GM21367 (cell line): Measurements from ENCODE around the gene MYBL2.

Experiments
- ATAC-seq: cut with Tn5 transposase; IDR thresholded peaks from one replicate; pipeline ENCODE4 v1.9.1; 2021; ENCODE audit not compliant: unreplicated experiment

MYBL2 gene

DNA sequence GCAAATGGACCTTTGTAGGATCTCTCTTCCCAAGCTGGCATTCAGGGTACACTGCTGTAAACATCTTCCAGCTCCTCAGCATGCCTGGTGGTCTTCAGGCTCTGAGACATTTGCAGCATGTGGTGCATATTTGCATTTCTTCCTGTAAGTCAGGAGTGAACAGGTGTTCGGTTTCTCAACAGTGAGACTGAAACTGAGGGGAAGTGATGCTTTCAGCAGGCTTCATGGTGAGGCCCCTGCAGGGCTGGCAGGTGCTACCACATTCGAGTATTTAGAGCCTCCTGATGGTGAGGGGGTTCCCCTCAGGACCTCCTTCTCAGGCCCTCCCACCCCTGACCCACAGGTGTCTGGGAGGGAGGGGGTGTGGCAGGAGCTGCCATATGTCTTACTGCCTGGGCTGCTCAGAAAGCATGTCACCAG is 15.1 kb downstream of the MYBL2 start:
- ATAC-seq: peak; percentile 87

DNA sequence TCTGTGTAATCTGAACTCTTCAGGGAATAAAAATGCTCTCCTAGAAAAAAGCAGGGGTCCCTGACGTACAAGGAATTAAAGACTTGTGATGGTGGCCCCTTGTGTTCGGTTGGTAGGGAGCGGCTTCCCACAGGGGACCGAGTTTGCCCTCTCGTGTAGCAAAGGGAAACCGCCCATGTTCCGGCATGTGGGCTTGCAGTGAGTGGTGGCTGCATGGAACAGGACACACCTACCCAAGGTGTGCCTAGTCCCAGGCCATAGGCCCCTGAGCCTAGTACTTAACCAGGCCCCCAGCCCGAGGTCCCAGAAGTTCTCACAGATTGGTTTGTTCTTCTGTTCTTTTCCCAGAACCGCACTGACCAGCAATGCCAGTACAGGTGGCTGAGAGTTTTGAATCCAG is 15.5 kb downstream of the MYBL2 start:
- peak; percentile 26 for ATAC-seq

DNA sequence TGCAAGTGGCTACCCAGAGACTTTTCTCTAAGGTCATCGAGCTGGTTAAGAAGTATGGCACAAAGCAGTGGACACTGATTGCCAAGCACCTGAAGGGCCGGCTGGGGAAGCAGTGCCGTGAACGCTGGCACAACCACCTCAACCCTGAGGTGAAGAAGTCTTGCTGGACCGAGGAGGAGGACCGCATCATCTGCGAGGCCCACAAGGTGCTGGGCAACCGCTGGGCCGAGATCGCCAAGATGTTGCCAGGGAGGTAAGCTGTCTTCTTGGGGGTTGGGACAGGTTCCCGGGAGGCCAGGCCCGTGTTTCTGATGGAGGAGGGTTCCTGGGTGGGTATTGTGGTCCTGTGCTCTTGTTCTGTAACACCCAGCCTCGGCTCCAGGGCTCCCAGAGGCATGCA is 19.9 kb downstream of the MYBL2 start:
- ATAC-seq: no peak

- no peak for ATAC-seq
Measured at GRCh38 chr20:43689165-43689564, 22.3 kb downstream of the MYBL2 start.

DNA sequence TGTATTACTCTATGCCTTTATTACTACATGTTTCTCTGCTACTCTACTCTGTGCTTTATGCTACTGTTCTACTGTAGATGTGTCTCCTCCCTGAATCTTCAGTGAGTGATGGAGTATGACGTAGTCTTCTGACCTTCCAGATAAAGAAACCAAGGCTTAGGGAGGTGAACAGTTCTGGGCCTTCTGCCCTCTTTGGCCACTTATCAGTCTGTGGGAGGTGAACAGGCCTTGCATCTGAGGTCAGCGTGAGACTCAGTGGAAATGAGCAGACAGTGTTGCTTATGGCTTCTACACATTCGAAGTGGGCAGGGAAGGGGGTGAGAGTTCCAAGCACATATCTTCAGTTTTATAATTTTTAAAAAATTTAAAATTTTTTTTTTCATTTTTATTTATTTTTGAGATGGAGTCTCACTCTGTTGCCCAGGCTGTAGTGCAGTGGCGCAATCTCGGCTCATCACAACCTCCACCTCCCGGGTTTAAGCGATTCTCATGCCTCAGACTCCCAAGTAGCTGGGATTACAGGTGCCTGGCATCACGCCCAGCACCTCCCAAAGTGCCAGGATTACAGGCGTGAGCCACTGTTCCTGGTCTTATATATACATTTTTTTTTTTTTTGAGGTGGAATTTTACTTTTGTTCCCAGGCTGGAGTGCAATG is 24.2 kb downstream of the MYBL2 start:
- ATAC-seq: no peak

- ATAC-seq: no peak
Measured at GRCh38 chr20:43691928-43692524, 25.1 kb downstream of the MYBL2 start.

DNA sequence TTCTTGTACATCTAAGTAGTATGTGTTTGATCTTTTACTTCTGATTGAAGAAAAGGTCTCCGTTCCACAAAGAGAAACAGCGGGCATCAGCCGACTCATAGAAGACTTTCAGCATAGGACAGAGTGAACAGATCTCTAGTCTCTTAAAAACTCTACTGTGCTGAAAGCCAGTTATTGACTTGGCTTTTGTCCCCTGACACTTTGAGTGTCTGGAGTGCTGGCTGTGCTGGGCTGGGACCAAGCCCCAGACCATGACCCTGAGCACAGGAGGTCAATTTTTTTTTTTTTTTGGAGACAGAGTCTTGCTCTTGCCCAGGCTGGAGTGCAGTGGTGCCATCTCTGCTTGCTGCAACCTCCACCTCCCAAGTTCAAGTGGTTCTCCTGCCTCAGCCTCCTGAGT is 27.8 kb downstream of the MYBL2 start:
- no peak for ATAC-seq

DNA sequence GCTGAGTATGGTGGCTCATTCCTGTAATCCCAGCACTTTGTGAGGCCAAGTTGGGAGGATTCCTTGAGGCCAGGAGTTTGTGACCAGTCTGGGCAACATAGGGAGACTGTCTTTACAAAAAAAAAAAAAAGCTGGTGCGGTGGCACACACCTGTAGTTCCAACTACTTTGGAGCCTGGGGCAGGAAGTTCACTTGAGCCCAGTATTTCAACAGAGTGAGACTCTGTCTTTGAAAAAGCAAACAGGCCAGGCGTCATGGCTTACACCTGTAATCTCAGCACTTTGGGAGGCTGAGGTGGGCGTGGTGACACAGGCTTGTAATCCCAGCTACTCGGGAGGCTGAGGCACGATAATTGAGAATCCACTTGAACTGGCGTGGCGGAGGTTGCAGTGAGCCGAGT is 28.7 kb downstream of the MYBL2 start:
- no peak for ATAC-seq

GRCh38 chr20:43699941-43700565 is 33.1 kb downstream of the MYBL2 start:
- no peak for ATAC-seq

DNA sequence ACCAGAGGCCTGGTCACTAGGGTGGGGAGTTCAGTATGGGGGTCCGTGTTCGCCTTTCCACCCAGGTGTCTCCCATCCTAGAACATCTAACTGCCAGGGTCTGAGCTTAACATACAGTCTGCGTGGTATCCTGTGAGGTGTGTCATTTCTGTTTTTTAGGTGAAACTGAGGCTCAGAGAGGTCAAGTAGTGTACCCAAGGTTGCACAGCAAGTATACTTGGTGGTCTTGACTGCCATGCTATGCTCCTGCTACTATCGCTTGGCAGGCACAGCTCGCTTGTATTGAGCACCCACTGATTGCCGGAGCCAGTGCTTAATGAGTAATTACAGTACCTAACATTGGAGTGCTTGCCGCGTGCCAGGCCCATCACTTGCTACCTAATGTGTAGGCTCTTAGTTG is 33.7 kb downstream of the MYBL2 start:
- no peak for ATAC-seq

GRCh38 chr20:43702502-43702901 is 35.6 kb downstream of the MYBL2 start:
- ATAC-seq: no peak

DNA sequence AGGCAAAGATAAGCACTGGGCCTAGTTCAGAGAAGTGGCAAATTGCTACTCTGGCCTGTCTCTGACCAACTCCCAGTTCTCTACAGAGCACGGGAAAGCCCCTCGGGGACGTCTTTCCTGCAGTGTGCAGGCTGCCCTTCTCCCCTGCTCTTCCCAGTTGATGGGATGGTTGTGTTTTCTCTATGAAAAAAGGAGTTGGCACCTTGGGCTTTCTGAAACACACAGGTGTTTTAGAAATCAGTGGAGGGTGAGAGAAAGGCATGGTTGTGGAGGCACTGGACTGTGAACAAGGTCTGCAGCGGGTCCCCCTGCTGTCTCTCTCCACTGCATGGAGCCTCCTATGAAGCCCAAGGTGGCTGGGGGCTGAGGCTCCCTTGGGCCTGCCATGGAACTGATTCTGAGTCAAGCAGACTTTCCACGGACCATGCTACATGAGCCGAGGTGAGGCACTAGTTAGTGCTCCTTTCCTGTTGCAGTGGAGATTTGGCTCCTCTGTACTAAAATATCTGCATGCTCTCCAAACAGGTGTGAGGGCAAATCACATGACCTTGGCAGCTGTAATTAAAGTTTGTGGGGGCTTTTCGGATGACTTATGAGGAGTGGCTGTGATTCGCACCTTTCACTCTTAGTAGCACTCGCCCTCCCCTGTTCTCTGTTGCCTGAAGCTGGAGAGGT is 43.6 kb downstream of the MYBL2 start:
- peak; percentile 59 for ATAC-seq

DNA sequence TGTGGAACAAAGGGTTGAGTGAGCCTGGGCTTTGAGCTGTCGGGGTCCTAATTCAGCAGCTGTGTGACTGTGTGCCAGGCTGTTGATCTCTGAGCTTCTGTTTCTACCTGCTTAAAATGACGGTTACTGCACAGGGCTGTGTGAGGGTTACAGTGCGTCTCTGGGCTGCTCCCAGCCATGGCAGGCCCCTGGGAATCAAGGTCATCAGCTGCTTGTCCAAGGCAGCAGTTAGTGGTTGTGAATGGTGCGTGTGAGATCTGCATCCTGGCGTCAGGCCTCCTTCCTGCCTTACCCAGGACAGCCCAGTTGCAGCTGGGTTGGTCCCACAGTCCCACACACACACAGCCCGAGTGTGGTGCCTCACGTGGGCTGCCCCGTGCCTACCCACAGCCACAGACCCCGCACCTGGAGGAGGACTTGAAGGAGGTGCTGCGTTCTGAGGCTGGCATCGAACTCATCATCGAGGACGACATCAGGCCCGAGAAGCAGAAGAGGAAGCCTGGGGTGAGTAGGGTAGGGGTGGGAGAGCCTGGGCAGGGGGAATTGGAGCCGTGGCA is 44.3 kb downstream of the MYBL2 start:
- ATAC-seq: no peak

DNA sequence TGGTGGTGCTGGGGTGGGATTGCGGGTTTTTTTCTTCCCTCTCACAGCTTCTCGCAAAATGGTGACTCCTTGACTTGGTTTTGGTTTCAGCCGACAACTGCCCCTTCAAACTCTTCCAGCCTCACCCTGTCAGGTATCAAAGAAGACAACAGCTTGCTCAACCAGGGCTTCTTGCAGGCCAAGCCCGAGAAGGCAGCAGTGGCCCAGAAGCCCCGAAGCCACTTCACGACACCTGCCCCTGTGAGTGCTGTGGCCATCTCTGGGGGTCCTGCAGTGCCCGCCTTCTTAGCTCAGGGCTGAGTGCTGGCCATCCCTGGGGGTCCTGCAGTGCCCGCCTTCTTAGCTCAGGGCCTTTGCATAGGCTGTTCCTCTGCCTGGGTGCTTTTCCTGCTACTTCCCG is 48.1 kb downstream of the MYBL2 start:
- ATAC-seq: no peak

DNA sequence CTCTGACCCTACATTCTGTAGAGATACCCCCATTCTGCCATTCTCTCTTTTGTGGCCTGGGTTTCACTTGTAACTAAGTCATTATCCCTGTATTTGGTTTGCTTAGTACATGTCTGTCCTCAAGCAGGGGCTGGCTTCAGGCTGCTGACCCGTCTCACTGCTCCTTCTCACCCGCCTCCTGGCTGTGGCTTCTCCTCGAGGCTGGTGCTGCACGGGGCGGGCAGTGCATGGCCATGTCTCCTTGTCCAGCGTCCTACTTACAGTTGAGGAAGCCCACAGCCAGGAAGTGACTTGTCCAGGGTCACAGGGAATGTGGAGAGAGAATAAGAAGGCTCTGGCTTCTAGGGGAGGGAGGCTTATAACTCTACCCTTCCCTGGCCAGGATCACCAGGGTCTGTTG is 48.6 kb downstream of the MYBL2 start:
- ATAC-seq: no peak

- ATAC-seq: no peak
Measured at GRCh38 chr20:43716123-43716522, 49.2 kb downstream of the MYBL2 start.

DNA sequence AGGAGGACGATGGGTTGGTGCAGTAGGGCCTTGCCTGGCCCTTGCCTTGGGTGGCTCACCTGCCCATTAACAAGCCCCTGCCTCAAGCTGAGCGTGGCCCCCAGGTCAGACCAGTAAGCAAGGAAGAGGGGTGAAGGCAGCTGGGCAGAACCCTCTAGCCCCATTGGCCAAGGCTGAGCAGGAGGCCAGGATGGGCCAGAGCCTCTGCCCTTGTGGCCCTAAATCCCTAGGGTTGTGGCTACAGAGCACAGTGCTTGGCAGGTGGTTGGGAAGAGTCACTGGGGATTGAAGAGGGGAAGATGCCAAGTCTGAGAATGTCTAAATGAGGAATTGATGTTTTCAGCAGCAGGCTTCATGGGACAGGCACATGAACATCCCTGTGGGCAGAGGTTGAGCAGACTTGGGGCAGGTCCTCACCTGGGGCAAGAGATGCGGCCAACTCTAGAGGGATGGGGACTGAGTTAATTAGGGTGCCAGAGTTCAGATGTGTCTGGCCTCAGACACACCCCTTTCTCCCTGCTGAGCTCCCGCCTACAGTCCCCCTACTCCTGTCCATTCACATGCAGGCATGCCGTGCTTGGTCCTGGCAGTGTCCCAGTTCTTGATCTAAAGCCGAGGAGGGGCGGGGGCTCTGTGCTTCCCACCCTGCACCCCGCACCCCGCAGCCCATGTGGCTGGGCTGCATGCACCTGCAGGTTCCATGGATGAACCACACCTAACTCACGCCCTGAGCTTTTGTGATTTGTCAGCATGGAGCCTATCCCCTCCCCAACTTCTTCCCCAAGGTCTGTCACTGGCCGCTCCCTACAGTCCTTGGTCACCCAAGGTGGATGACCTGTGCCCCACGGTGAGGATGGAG is 50.1 kb downstream of the MYBL2 start:
- ATAC-seq: no peak

DNA sequence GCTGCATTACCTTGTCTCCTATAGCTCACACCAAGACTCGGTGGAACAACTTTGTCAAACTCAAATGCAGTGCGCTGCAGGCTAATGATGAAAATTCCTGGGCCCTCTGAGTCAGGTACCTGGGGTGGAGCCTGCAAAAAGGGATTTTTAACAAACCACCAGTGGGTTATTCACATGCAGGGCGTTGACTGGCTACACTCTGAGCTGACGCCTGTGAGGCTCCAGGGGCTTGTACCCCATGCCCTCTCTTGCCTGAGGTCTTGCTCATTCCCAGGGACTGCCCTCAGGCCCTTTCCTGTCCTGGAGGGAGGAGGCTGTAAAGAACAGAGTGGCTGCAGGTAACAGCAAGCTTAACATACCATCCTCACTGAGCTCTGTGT is 50.7 kb downstream of the MYBL2 start:
- no peak for ATAC-seq

DNA sequence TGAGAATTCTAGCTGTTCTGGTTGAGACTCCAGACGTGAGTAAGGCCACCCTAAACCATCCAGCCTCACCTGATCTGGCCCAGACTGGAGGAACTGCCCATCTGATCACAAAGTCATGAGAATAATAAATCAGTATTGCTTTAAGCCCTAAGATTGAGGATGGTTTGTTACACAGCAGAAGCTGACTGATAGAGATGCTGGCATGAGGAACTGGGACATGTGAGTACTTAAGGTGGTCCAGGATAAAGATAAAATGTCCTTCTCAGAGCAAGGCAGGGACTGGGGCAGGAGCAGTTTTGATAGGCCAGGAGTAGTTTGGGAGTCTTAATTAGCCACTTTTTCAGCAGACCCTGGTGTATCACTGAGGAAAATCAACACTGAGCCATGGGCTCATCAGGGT is 53.1 kb downstream of the MYBL2 start:
- ATAC-seq: no peak

- no peak for ATAC-seq
Measured at GRCh38 chr20:43721097-43721428, 54.1 kb downstream of the MYBL2 start.
